BJ (cell line): Measurements from ENCODE around the gene RABGAP1L. TPM values are rescaled to one million over a fixed set of nuclear protein-coding genes. Genes with fewer than 3 reads are reported as not detected.

ENCODE experiments used
- CTCF ChIA-PET: fragments of 350-600 bp; formaldehyde crosslinking; extraction: SDS; loops from one replicate; lab custom pipeline; 2021; ENCODE audit warnings: antibody characterized with exemption, inconsistent platforms; lab: Yijun Ruan, JAX
- POLR2A ChIA-PET: fragments of 300-600 bp; sonication (Branson Sonifier 250); formaldehyde crosslinking; extraction: SDS; loops from one replicate; lab custom pipeline; 2021; ENCODE audit warnings: antibody characterized with exemption; lab: Charles Lee
- DNase-seq: peaks from one replicate; pipeline ENCODE4 v3.0.0-alpha.2; 2011; ENCODE audit warnings: low read depth
- H3K27me3 ChIP-seq: 2 replicates; pipeline ENCODE4 v1.6.0; 2011; ENCODE audit warnings: low read length; ENCODE audit not compliant: control insufficient read depth, insufficient read depth
- H3K36me3 ChIP-seq: 2 replicates; pipeline ENCODE4 v1.5.1; 2011; ENCODE audit warnings: low read length; ENCODE audit not compliant: control insufficient read depth, insufficient read depth
- H3K4me3 ChIP-seq: 2 replicates; pipeline ENCODE4 v1.5.1; 2011; ENCODE audit warnings: low read depth, mild to moderate bottlenecking, control low read depth, low read length
- polyA plus RNA-seq: library from polyadenylated mRNA; depleted of rRNA; stranded (reverse); fragments of >200 nt; gene quantifications from 2 replicates; pipeline ENCODE4 v1.2.3, GENCODE V29; 2011
- TF ChIP-seq, protein P1 (sequence below): IDR thresholded peaks from 2 replicates; pipeline ENCODE4 v1.5.1; 2011; ENCODE audit warnings: low read depth, mild to moderate bottlenecking, control low read depth, inconsistent platforms, low read length, moderate library complexity; ENCODE audit not compliant: insufficient read depth

Gene RABGAP1L
- polyA plus RNA-seq, 1 experiment: 15.9 TPM

DNA sequence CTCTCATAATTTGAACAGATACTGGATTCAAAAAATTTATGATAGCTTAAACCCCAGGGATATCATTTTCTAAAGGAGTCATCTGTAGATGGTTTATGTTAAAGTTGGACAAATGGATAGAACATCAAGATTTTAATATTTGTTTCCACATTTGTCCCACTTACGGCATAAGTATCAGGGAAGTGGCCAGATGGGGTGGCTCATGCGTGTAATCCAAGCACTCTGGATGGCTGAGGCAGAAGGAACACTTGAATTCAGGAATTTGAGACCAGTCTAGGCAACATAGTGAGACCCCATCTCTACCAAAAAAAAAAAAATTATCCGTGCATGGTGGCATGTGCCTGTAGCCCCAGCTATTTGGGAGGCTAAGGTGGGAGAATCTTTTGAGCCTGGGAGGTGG is 517.5 kb downstream of the RABGAP1L start:
- H3K27me3 ChIP-seq: no peaks in the 10 kb centered on the region
- ChIA-PET CTCF (no interaction called here), POLR2A (no interaction called here)
- H3K36me3 ChIP-seq: no peaks in the 10 kb centered on the region
- H3K4me3 ChIP-seq: no peak overlapping the region
- TF ChIP-seq, protein P1, sequence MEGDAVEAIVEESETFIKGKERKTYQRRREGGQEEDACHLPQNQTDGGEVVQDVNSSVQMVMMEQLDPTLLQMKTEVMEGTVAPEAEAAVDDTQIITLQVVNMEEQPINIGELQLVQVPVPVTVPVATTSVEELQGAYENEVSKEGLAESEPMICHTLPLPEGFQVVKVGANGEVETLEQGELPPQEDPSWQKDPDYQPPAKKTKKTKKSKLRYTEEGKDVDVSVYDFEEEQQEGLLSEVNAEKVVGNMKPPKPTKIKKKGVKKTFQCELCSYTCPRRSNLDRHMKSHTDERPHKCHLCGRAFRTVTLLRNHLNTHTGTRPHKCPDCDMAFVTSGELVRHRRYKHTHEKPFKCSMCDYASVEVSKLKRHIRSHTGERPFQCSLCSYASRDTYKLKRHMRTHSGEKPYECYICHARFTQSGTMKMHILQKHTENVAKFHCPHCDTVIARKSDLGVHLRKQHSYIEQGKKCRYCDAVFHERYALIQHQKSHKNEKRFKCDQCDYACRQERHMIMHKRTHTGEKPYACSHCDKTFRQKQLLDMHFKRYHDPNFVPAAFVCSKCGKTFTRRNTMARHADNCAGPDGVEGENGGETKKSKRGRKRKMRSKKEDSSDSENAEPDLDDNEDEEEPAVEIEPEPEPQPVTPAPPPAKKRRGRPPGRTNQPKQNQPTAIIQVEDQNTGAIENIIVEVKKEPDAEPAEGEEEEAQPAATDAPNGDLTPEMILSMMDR: no peak
- DNase-seq: no peak

DNA sequence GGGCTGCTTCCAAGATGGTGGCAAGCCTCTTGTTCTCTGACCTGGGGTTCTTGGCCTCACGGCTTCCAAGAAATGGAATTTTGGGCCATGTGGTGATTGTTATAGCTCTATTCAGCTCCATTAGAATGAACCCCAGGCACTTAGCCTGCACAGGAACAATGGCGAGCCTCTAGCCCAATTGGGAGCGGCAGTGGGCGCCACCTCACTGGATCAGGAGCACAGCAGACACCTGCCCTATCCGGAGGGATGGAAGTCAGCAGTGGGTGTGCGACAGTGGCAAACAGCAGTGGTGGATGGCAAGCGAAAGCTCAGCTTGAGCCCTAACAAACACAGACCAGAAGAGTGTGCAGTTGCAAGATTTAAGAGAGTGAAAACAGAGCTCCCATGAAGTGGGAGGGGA is 519.3 kb downstream of the RABGAP1L start:
- no peak for DNase-seq
- ChIA-PET CTCF (no interaction called here), POLR2A (no interaction called here)
- Histone ChIP-seq H3K36me3 (no peaks in the 10 kb centered on the region), H3K27me3 (no peaks in the 10 kb centered on the region), H3K4me3 (no peak overlapping the region)
- TF ChIP-seq, protein P1: no peak

DNA sequence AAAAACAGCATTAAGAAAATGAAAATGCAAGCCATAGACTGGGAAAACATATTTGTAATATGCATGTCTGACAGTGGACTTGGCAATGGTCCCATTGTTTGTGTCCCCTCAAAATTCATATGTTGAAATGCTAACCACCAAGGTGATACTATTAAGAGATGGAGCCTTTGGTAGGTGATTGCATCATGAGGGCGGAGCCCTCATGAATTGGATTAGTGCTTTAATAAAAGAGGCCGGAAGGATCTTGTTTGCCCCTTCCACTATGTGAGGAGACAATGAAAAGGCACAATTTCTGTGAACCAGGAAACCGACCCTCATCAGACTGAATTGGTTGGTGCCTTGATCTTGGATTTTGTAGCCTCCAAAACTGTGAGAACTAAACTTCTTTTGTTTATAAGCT is 520.8 kb downstream of the RABGAP1L start:
- CTCF ChIA-PET: no interaction called here
- no peak for DNase-seq
- H3K27me3 ChIP-seq: no peaks in the 10 kb centered on the region
- POLR2A ChIA-PET: no interaction called here
- H3K4me3 ChIP-seq: no peak overlapping the region
- TF ChIP-seq, protein P1: no peak
- no peaks in the 10 kb centered on the region for H3K36me3 ChIP-seq

DNA sequence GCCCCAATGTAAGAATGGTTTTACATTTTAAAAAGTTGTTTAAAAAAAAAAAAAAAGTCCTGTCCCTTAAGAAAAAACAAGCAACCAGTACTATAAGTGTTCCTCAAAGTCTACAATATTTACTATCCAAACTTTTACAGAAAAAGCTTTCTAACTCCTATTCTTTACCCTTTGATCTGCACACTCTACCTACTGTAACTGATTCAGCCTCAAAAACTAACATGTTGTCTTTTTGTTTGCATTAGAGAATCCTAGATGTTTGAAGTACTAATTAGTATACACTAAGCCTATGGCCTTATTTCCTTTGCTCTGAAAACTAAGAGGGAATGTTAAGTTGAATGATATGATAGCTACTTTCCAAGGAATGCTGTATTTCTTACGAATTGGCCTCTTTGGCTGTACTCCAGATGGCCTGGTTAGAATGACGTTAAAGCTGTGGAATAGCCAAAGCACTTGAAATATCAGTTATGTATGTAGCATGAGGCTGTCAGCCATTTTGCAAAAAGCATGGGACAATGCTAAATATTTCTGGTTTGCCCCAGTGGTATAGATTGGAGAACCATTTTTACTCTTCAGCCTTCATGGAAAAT is 523.2 kb downstream of the RABGAP1L start:
- CTCF ChIA-PET: no interaction called here
- H3K4me3 ChIP-seq: no peak overlapping the region
- DNase-seq: no peak
- H3K36me3 ChIP-seq: no peaks in the 10 kb centered on the region
- H3K27me3 ChIP-seq: no peaks in the 10 kb centered on the region
- TF ChIP-seq, protein P1: no peak
- POLR2A ChIA-PET: no interaction called here

DNA sequence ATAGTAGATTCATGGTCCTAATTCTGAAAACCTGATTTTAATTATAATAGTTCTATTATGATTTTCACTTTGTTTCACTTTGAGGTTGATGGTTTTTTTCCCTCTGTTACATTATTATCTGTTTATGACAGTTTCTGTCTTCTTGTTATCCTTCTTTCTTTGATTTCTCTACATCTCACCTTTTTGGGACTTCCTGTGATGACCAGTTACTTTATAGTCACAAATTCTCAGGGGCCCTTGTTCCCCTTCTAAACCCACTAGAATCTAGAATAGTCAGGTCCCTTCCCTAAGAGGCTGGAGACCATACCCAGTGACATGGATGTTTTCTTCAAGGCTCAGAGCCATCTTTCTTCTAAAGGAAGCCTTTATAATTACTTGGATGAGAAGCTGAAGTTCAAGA is 526.9 kb downstream of the RABGAP1L start:
- DNase-seq: no peak
- H3K27me3 ChIP-seq: no peaks in the 10 kb centered on the region
- ChIA-PET CTCF (interaction anchor here (0.7 to 1.5 kb wide), 2 partner anchors 411 to 424 kb away, joined by 3 to 4 read pairs; no protein-coding TSS in a partner anchor), POLR2A (no interaction called here)
- H3K36me3 ChIP-seq: no peaks in the 10 kb centered on the region
- TF ChIP-seq, protein P1: no peak
- H3K4me3 ChIP-seq: no peak overlapping the region
